ENCODE measurements around the gene AFF3.
A peak's percentile ranks its signal among the peaks of the same experiment; 100 is the strongest.

Gene AFF3

DNA sequence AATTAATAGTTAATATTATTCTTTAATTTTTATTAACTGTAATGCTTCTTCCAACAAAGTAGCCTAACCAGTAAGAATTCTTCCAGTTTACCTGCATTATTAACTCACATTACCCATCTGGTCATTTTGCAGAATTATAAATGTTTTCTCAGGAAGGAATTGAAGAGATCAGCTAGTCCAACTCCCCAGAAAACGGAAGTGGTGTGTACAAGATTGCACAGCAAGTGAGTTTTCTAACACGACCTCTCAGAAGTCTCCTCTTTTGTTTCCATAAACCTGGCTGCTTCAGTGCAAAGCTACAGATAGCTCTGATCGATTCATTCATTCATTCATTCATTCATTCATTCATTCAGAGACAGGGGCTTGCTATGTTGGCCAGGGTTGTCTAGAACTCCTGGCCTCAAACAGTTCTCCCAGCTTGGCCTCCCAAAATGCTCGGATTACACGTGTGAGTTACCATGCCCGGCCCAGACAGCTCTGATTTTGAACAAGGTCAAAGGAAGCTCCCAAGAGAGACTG is 523.8 kb downstream of the AFF3 start:
- no peak for DNase-seq

- no peak for DNase-seq
Observed at GRCh38 chr2:99617811-99618210, 524.6 kb downstream of the AFF3 start.

DNA sequence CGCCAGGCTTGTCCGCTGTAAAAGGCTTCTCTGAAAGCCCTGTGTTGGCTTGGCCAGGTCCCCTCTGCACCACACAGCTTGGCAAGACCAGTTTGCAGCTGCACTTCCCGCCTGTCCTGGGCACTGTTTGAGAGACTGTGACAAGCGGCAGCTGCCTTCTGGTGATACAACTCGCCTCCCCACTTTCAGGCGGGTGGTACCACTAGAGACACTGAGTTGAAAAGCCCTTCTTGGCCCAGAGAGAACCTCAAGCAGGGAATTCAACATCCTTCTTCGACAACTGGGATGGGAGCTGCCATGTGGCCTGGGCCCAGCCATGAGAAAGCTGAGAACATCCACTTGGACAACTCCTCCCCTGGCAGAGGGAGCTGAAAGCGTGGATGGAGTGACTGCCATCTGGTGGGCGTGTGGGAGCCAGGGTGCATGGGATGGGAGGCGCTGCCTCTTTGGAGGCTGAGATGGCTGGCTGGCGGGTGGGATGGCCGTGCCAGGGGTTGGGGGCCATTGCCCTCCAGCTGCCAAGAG is 527.1 kb downstream of the AFF3 start:
- DNase-seq, result no peak

- DNase-seq, result no peak
Observed at GRCh38 chr2:99613980-99614379, 528.4 kb downstream of the AFF3 start.

DNA sequence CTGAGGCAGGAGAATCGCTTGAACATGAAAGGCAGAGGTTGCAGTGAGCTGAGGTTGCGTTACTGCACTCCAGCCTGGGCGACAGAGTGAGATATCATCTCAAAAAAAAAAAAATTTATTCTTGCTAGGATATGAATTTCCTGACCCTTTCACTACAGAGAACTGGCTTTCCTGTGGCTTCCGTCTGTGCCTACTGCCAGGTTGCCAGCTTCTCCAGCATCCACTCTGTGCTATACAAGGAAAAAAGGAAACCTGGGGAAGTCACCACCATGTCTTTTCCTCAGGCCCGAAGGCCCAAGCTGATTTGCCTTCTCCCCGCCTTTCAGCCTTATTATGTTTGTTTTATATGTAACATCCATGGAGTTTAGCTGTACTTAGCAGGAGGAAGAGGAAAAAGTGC is 530.6 kb downstream of the AFF3 start:
- DNase-seq, result no peak

DNA sequence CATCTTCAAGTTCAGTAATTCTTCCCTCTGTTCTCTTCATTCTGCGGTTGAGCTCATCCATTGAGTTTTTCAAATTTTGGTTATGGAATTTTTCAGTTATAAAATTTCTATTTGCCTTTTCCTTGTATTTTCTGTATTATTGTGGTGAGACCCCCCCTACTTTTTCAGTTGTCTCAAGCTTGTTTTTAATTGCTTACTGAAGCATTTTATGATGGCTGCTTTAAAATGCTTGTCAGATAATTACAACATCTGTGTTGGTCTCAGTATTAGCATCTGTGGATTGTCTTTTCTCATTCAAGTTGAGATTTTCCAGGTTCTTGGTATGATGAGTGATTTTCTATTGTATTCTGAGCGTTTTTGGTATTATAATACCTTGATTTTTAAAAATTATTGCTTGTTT is 531.4 kb downstream of the AFF3 start:
- DNase-seq, result no peak

DNA sequence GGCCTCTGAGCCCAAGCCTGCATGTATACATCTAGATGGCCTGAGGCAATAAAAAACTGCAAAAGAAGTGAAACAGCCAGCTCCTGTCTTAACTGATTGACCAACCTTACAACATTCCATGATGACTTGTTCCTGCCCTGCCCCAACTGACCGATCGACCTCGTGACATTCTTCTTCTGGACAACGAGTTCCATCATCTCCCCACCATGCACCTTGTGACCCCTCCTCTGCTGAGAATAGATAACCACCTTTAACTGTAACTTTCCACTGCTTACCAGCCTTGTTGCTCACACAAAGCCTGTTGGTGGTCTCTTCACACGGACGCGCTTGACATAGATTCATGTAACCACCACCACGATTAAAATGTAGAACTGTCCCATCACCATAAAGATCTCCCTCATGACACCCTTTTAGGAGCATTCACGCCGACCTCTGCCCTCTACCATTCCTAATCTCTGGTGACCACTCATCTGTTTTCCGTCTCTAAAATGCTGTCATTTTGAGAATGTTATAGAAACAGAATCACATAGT is 532.5 kb downstream of the AFF3 start:
- DNase-seq, result no peak

- DNase-seq, result no peak
Observed at GRCh38 chr2:99608861-99609260, 533.5 kb downstream of the AFF3 start.

- no peak for DNase-seq
Observed at GRCh38 chr2:99607861-99608491, 534.4 kb downstream of the AFF3 start.

GRCh38 chr2:99607454-99607853 is 534.9 kb downstream of the AFF3 start:
- DNase-seq, result no peak

DNA sequence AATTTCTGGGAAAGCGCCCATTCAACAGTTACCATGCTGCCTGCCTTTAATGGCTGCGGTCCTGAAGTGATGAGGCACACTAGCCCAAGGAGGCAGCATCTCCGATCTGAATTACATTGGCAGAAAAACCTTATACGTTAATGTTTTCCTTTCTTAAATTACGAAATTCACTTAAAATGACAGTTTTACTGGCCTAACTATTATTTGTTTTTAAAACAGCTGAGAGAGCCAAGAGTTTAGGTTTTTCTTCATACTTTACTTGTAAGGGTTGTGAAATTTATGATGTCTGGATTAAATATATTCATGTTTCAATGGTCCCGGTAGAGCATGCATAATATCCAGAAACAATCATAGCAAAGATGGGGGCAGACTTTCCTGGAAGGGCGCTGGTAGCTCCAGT is 537.4 kb downstream of the AFF3 start:
- no peak for DNase-seq

GRCh38 chr2:99602476-99602875 is 539.9 kb downstream of the AFF3 start:
- no peak for DNase-seq

DNA sequence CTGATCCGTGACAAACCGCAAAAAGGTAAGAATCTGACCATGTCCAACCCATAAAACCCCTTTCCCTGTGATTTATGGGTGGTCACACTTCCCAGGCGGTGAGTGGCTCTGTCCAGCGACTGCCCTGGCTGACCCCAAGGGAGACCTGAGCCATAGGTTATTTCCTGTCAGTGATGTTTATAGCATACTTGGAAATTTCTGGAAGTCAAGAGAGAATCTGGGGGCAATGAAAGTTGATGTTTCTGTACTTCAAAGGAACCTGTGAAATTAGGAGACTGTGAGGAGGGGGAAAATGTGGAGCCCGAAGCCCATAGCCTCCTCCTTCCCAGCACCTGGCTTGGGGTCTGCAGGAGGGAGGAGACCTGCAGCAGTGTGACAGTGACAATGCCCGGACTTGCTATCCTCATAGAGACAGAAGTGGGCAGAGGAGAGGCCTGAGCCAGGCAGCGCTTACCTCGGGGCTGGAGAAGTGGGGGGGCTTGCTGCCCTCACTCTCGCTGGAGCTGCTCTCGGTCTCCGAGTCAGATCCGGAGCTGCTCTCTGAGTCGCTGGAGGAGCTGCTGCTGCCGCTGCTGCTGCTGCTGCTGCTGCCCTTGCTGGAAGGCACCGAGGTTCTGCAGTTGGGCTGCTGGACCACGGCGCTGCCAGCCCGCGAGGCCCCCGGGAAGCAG is 541.3 kb downstream of the AFF3 start:
- no peak for DNase-seq

GRCh38 chr2:99598441-99598840 is 543.9 kb downstream of the AFF3 start:
- DNase-seq, result no peak

GRCh38 chr2:99597616-99598015 is 544.8 kb downstream of the AFF3 start:
- no peak for DNase-seq

GRCh38 chr2:99595373-99595772 is 547.0 kb downstream of the AFF3 start:
- no peak for DNase-seq

DNA sequence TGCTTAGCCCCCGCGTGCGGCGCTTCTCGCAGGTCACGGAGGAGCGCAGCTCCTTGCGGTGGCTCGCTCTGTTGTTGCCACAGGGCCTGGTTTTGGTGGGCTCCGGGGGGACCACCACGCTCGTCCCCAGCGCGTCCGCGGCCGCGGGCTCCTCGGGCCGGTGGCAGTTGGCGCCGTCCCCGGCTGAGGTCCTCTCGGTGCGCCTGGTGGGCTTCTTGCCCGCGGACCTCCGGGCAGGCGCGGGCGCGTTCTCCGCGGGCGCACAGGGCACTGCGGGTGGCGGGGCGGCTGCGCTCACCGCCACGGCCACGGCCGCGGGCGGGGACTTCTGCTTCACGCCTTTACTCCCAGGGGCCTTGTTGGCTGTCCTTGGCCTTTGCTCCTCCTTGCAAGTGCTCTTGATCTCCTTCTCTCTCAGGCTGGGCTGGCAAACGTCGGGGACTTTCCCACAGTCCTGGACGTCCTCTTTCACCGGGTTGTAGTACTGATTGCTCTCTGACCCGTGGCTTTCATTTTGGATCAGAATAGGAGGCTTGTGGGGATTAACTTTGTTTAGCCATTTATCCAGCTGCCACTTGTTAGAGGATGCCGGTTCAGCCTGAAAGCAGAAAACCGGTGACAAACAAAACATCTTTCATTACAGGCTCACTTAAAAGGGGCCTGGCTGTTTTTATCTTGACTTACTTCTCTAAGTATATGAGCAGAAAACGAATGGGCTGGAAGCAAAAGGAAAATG is 548.5 kb downstream of the AFF3 start:
- no peak for DNase-seq

DNA sequence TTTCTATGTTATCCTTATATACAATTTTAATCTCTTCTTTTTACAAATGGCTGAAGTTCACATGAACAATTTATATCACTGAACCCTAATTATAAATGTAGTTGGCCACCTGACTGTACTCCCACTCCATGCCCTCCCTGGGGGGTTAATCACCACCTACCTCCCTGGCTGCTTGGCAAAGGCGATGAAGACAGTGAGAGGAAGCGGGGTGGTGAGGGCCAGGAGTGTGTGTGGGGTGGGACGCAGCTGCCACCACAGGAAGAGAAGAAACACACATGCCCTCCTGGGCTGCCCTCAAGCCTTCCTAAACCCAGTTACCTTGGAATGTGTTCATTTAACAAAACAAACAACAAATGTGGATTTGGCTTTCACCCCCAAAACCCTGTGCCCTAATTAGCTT is 565.6 kb downstream of the AFF3 start:
- no peak for DNase-seq

- no peak for DNase-seq
Observed at GRCh38 chr2:99573634-99574251, 568.6 kb downstream of the AFF3 start.

- DNase-seq, result peak; percentile 51
Observed at GRCh38 chr2:99572373-99573164, 569.8 kb downstream of the AFF3 start.

DNA sequence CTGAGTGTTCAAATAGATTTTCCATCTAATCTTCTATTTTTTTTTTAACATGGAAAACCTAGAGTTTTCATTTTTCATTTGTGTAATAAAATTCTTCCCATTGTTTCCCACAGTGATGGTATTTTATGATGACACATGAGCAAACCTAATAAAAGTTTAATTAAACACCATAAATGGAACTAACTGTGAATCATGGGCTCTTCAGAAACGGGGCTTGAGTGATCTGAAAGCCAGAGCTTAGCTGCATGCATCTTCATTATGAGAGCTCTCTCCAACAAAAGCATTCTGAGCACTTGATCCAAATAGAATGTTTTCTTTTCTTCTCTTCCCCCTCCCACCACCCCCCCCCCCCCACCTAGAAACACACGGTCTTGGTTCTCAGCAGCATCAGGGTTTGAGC is 570.4 kb downstream of the AFF3 start:
- no peak for DNase-seq

DNA sequence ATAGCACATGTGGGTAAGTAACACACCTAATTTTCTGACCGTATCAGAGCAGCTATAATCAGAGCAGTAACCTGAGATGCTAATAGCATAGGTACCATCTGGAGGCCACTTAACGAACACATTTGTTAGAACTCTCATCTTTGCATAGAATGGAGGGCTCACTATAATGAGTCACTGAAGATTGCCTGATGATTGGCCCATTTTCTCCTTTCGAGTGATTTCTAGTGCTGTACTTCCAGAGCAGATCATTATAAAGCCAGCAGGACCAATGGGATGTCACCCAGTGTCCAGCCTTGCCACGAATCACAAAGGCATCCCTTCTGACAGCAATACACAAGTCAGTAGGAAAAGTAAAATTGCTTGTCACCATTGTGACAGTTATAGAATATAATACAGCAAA is 570.9 kb downstream of the AFF3 start:
- DNase-seq, result peak; percentile 77
